Measurements from ENCODE around the gene ATP10A. TPM values are rescaled to one million over a fixed set of nuclear protein-coding genes. Genes with fewer than 3 reads are reported as not detected.

ATP10A gene
- total RNA-seq, 4 donors from 2014 or later = 3.8 to 7.1 (median 5.2) TPM

GRCh38 chr15:25900431-25900830, 37.3 kb upstream of the ATP10A start:
- TF ChIP-seq EP300 (IDR thresholded peaks at IDR 0.05) = no peak
- TF ChIP-seq POLR2A (IDR thresholded peaks at IDR 0.05) = no peak
- TF ChIP-seq POLR2AphosphoS5 (IDR thresholded peaks at IDR 0.05) = no peak
- TF ChIP-seq, protein P1, sequence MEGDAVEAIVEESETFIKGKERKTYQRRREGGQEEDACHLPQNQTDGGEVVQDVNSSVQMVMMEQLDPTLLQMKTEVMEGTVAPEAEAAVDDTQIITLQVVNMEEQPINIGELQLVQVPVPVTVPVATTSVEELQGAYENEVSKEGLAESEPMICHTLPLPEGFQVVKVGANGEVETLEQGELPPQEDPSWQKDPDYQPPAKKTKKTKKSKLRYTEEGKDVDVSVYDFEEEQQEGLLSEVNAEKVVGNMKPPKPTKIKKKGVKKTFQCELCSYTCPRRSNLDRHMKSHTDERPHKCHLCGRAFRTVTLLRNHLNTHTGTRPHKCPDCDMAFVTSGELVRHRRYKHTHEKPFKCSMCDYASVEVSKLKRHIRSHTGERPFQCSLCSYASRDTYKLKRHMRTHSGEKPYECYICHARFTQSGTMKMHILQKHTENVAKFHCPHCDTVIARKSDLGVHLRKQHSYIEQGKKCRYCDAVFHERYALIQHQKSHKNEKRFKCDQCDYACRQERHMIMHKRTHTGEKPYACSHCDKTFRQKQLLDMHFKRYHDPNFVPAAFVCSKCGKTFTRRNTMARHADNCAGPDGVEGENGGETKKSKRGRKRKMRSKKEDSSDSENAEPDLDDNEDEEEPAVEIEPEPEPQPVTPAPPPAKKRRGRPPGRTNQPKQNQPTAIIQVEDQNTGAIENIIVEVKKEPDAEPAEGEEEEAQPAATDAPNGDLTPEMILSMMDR (IDR thresholded peaks at IDR 0.05) = no peak
- Histone ChIP-seq H3K27ac (no peak overlapping the region), H3K9me3 (no peaks in the 10 kb centered on the region), H3K36me3 (no peaks in the 10 kb centered on the region), H3K27me3 (no peaks in the 10 kb centered on the region), H3K4me1 (peaks cover 8% of the 10 kb centered on the region), H3K4me3 (no peak overlapping the region)
- DNase-seq (ENCODE audit: low spot score in 2 of 2) = no peak
- WGBS = 78% methylated on average over 2 of the region's 2 CpGs

DNA sequence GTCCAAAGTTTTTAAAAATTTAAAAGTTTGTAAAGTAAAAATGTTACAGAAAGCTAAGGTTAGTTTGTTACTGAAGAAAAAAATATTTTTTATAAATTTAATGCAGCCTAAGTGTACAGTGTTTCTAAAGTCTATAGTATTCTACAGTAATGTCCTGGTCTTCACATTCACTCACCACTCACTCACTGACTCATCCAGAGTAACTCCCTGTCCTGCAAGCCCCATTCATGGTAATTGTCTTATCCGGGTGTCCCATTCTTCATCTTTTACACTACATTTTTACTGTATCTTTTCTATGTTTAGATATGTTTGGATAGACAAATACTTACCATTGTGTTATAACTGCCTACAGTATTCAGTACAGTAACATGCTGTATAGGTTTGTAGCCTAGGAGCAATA, 36.7 kb upstream of the ATP10A start:
- WGBS = 84% methylated on average over 1 of the region's 1 CpG
- Histone ChIP-seq H3K4me1 (peaks cover 8% of the 10 kb centered on the region), H3K9me3 (no peaks in the 10 kb centered on the region), H3K36me3 (no peaks in the 10 kb centered on the region), H3K27me3 (no peaks in the 10 kb centered on the region), H3K4me3 (no peak overlapping the region), H3K27ac (no peak overlapping the region)
- TF ChIP-seq EP300 (IDR thresholded peaks at IDR 0.05) (no peak), POLR2AphosphoS5 (IDR thresholded peaks at IDR 0.05) (no peak), POLR2A (IDR thresholded peaks at IDR 0.05) (no peak)
- TF ChIP-seq, protein P1 (IDR thresholded peaks at IDR 0.05) = no peak
- no peak for DNase-seq (ENCODE audit: low spot score in 2 of 2)

DNA sequence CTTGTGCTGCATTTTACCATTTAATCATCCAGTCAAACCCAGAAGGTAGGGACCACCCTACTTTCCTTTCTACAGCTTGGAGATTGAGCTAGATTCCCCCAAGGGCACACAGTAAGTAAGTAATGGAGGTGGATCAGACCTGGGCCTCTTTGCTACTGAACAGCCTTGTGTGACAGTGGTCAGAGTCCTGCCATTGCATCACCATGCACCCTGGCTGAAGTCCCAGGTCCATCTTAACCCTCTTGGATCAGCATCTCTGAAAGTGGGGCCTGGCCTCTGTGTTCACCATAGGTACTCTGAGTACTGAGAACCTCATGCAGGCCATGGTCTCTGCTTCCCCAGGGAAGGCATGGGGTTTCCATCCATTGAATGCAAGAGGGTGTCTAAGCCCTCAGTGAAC, 34.5 kb upstream of the ATP10A start:
- Histone ChIP-seq H3K27me3 (no peaks in the 10 kb centered on the region), H3K4me1 (no peaks in the 10 kb centered on the region), H3K36me3 (no peaks in the 10 kb centered on the region), H3K9me3 (no peaks in the 10 kb centered on the region), H3K4me3 (no peak overlapping the region), H3K27ac (no peak overlapping the region)
- DNase-seq (ENCODE audit: low spot score in 2 of 2) = no peak
- no peak for TF ChIP-seq POLR2A (IDR thresholded peaks at IDR 0.05)
- TF ChIP-seq POLR2AphosphoS5 (IDR thresholded peaks at IDR 0.05) = no peak
- no peak for TF ChIP-seq EP300 (IDR thresholded peaks at IDR 0.05)
- TF ChIP-seq, protein P1 (IDR thresholded peaks at IDR 0.05) = no peak

DNA sequence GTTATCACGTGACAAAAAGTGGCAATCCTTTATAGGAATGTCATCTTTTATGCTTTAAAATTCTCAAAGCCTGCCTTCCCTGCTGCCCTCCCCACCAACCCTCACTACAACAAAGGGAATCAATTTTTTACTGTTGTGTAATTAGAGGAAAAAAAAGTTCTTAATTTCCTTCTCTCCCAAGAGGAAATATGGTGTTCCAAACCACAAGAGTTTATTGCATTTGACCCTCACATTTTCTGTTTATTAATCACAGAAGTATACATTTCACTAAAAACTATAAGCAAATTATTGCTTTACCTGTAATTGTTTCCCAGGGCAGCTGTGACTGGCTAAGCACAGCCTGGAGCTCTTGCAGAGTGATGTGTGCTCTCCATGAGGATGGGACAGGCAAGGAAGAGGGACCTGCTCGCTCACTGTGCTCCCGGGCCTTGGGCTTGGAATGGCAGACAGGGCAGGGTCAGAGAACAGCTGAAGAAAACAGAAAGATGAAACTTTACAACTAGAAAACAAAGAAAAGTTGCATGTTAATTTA, 31.3 kb upstream of the ATP10A start:
- H3K27me3 ChIP-seq = no peaks in the 10 kb centered on the region
- no peaks in the 10 kb centered on the region for H3K36me3 ChIP-seq
- no peak overlapping the region for H3K4me3 ChIP-seq
- no peaks in the 10 kb centered on the region for H3K9me3 ChIP-seq
- TF ChIP-seq POLR2A (IDR thresholded peaks at IDR 0.05) = no peak
- no peak for TF ChIP-seq POLR2AphosphoS5 (IDR thresholded peaks at IDR 0.05)
- TF ChIP-seq, protein P1 (IDR thresholded peaks at IDR 0.05) = no peak
- no peak for TF ChIP-seq EP300 (IDR thresholded peaks at IDR 0.05)
- no peak overlapping the region for H3K27ac ChIP-seq
- WGBS = 87% methylated on average over 3 of the region's 3 CpGs
- peaks cover 6% of the 10 kb centered on the region for H3K4me1 ChIP-seq
- DNase-seq (ENCODE audit: low spot score in 2 of 2) = no peak

GRCh38 chr15:25893596-25893995, 30.5 kb upstream of the ATP10A start:
- Histone ChIP-seq H3K4me3 (no peak overlapping the region), H3K36me3 (no peaks in the 10 kb centered on the region), H3K27me3 (no peaks in the 10 kb centered on the region), H3K27ac (no peak overlapping the region), H3K9me3 (no peaks in the 10 kb centered on the region), H3K4me1 (peaks cover 6% of the 10 kb centered on the region)
- 90% methylated on average over 5 of the region's 5 CpGs for WGBS
- no peak for TF ChIP-seq POLR2A (IDR thresholded peaks at IDR 0.05)
- TF ChIP-seq EP300 (IDR thresholded peaks at IDR 0.05) = no peak
- no peak for TF ChIP-seq POLR2AphosphoS5 (IDR thresholded peaks at IDR 0.05)
- TF ChIP-seq, protein P1 (IDR thresholded peaks at IDR 0.05) = no peak
- DNase-seq (ENCODE audit: low spot score in 2 of 2) = no peak
